ENCODE results near the gene RAB24.
"Not testable (repeated sequence)": the region's sequence is repeated elsewhere in the genome, so short reads cannot be mapped to it uniquely, and the experiment has no call there.

RAB24 gene

DNA sequence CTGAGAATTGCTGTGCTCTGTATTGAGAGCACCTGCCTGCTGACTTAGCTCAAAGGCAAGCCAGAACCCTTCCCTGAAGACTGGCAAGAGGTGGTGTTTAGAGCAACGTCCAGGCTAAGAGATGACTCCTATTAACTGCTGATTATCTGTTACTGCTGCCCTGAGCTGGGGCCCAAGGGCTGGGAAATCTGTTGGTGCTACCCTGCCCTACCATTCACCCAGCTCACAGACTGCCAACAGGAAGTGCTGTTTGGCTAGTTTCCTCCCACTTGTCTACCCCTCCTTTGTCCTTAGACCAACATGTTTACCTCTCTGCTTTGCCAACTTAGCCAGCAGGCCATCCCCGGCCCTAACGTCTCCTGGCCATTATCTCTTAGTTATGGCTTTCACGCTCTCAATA, 6.9 kb downstream of the RAB24 start:
- H3K4me3 ChIP-seq (ENCODE audit: low read depth, low read length), result no peak overlapping the region

- no peak overlapping the region for H3K4me3 ChIP-seq (ENCODE audit: low read depth, low read length)
Observed at GRCh38 chr5:177295924-177296323, 7.6 kb downstream of the RAB24 start.

DNA sequence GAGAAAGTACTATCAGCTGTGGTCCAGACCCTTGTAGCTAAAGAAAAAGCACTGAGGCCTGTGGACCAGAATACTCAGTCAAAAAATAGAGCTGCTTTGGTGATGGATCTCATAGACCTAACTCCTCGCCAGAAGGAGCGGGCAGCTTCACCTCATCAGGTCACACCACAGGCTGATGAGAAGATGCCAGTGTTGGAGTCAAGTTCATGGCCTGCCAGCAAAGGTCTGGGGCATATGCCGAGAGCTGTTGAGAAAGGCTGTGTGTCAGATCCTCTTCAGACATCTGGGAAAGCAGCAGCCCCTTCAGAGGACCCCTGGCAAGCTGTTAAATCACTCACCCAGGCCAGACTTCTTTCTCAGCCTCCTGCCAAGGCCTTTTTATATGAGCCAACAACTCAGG, 8.9 kb downstream of the RAB24 start:
- H3K4me3 ChIP-seq (ENCODE audit: low read depth, low read length), result no peak overlapping the region

DNA sequence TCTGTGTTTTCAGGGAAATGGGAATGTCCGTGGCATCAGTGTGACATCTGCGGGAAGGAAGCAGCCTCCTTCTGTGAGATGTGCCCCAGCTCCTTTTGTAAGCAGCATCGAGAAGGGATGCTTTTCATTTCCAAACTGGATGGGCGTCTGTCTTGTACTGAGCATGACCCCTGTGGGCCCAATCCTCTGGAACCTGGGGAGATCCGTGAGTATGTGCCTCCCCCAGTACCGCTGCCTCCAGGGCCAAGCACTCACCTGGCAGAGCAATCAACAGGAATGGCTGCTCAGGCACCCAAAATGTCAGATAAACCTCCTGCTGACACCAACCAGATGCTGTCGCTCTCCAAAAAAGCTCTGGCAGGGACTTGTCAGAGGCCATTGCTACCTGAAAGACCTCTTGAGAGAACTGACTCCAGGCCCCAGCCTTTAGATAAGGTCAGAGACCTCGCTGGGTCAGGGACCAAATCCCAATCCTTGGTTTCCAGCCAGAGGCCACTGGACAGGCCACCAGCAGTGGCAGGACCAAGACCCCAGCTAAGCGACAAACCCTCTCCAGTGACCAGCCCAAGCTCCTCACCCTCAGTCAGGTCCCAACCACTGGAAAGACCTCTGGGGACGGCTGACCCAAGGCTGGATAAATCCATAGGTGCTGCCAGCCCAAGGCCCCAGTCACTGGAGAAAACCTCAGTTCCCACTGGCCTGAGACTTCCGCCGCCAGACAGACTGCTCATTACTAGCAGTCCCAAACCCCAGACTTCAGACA, 9.5 kb downstream of the RAB24 start:
- H3K4me3 ChIP-seq (ENCODE audit: low read depth, low read length), result no peak overlapping the region

DNA sequence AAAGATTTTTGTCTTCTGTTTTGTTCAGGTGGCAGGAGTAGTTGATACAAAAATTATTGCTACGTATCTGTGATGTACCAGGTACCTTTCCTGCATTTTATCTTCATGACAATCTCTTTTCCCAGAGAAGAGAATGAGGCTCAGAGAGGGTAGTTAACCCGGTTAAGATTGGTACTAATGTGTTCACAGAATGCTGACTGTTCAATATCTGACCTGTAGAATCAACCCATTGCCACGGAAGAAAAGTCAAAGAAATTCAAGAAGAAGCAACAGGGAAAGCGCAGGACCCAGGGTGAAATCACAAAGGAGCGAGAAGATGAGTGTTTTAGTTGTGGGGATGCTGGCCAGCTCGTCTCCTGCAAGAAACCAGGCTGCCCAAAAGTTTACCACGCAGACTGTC, 11.8 kb downstream of the RAB24 start:
- no peak overlapping the region for H3K4me3 ChIP-seq (ENCODE audit: low read depth, low read length)

GRCh38 chr5:177290816-177291596, 12.5 kb downstream of the RAB24 start:
- H3K4me3 ChIP-seq (ENCODE audit: low read depth, low read length), result no peak overlapping the region

DNA sequence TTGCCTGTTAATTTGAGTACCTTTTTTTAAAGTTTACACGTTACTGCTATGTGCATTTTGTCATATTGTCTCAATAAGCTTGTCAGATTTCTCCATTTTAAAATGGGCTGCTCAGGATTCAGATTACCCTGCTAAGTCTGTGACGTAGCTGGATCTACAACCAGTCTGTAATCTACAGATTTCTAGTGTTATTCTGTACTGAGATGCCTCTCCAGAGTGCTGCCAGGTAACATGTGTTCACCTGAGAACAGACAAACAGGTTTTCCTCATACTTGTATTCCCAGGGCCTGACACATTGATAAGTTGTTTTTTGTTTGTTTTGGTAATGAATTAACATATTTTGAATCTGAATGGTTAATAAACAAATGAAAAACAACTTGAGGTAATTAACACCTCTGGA, 15.3 kb downstream of the RAB24 start:
- no peak overlapping the region for H3K4me3 ChIP-seq (ENCODE audit: low read depth, low read length)

DNA sequence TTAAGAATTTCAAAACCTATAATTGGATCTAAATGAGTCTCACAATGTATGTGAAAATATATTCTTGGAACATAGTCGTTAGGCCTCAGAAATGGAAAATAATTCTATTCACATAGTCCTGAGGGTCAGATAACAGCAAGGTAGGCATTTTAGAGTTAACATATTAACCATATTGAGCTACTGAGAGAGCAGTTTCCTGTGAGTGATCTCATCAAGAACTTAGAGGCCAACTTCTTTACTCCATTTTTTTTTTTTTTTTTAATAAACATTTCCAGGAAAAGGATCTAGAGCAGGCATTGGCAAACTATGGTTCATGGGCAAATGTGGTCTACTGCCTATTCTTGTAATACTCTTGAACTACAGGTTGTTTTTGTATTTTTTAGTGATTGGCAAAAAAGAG, 26.6 kb downstream of the RAB24 start:
- no peak overlapping the region for H3K4me3 ChIP-seq (ENCODE audit: low read depth, low read length)

GRCh38 chr5:177275883-177276282, 27.6 kb downstream of the RAB24 start:
- no peak overlapping the region for H3K4me3 ChIP-seq (ENCODE audit: low read depth, low read length)

DNA sequence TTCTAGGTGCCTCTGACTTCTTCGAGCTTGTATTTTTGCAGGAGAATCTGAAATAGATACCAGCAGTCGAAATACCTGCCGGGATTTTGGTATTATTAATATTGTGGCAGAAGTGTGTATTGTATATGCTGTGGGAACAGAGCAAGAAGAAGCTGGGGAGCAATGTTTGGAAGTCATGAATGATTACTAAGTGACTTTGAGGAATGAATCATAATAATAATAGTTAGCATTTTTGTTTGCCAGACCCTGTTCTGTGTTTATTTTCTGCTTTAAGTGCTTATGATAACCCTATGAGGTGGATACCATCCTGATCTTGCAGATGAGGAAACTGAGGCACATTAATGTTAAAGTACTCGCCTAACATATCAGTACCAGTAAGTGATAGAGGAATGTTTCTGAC, 32.4 kb downstream of the RAB24 start:
- no peak overlapping the region for H3K4me3 ChIP-seq (ENCODE audit: low read depth, low read length)

GRCh38 chr5:177270653-177271052, 32.9 kb downstream of the RAB24 start:
- no peak overlapping the region for H3K4me3 ChIP-seq (ENCODE audit: low read depth, low read length)

- H3K4me3 ChIP-seq (ENCODE audit: low read depth, low read length), result no peak overlapping the region
Observed at GRCh38 chr5:177269976-177270375, 33.5 kb downstream of the RAB24 start.

GRCh38 chr5:177269232-177269895, 34.2 kb downstream of the RAB24 start:
- H3K4me3 ChIP-seq (ENCODE audit: low read depth, low read length), result no peak overlapping the region

DNA sequence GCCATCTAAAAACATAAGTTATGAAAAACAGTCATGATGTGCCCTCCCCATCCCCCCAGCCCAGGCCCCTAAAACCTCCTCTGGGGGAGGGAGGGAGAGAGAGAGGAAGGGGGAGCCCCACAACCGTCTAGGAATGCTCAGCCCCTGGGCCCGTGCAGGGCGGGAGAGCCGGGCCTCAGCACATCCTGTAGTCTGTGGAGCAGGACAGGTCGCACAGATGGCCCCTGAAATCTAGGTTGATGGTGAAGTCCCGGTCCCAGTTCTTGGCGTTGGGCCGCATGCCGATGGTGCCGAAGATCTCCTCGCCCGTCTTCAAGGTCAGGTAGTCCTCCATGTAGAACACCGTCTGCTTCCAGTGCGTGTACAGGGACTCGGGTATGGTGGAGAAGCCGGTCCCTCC, 38.1 kb downstream of the RAB24 start:
- no peak overlapping the region for H3K4me3 ChIP-seq (ENCODE audit: low read depth, low read length)

DNA sequence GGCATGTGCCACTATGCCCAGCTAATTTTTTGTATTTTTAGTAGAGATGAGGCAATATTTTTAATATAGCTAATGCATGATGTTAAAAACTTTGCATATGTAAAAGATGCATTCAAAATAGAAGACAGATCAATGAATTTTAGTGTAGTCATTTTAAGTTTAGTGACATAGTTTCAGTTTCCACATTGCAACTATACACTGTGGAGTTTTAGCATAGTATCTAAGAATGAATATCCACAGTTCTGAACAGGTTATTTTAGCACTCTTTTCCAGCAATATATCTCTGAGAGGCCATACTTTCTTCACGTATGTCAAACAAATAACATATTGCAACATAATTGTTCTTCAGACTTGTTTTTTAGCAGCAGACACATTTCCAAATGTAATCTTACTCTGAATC, 39.3 kb downstream of the RAB24 start:
- no peak overlapping the region for H3K4me3 ChIP-seq (ENCODE audit: low read depth, low read length)

- H3K4me3 ChIP-seq (ENCODE audit: low read depth, low read length), result no peak overlapping the region
Observed at GRCh38 chr5:177261510-177261909, 42.0 kb downstream of the RAB24 start.

DNA sequence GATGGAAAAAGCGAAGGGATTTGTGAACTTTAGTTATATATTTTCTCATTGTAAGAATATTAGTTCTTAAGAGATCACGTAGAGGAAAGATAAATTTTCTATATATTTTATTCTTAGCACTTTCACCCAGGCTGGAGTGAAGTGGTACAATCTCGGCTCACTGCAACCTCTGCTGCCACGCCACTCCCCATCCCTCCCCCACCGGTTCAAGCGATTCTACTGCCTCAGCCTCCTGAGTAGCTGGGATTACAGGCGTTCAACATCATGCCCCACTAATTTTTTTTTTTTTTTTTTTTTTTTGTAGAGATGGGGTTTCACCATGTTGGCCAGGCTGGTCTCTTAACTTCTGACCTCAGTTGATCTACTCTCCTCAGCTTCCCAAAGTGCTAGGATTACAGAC, 42.6 kb downstream of the RAB24 start:
- no peak overlapping the region for H3K4me3 ChIP-seq (ENCODE audit: low read depth, low read length)

DNA sequence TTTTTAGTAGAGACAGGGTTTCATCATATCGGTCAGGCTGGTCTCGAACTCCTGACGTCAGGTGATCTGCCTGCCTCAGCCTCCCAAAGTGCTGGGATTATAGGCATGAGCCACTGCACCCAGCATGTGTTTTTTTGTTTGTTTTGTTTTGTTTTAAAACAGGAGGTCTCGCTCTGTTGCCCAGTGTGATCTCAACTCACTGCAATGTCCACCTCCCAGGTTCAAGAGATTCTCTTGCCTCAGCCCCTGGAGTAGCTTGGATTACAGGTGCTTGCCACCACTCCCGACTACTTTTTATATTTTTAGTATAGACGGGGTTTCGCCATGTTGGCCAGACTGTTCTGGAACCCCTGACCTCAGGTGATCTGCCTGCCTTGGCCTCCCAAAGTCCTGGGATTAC, 44.8 kb downstream of the RAB24 start:
- not testable (repeated sequence) for H3K4me3 ChIP-seq (ENCODE audit: low read depth, low read length)

GRCh38 chr5:177256296-177256695, 47.2 kb downstream of the RAB24 start:
- H3K4me3 ChIP-seq (ENCODE audit: low read depth, low read length), result no peak overlapping the region

GRCh38 chr5:177253252-177253651, 50.3 kb downstream of the RAB24 start:
- no peak overlapping the region for H3K4me3 ChIP-seq (ENCODE audit: low read depth, low read length)
